Measurements from ENCODE around the gene FAM13A.

GRCh38 chr4:88991746-88992145 is 65.2 kb downstream of the FAM13A start:
- TF ChIP-seq CTCF (IDR thresholded peaks at IDR 0.05; ENCODE audit: low read depth, low read length, poor library complexity, severe bottlenecking) (no peak), EZH2phosphoT487 (IDR thresholded peaks at IDR 0.05; ENCODE audit: borderline replicate concordance, low read length) (no peak)

Data from DOHH2 (cell line).